Measurements from ENCODE around the gene LAMA4. TPM values are rescaled to one million over a fixed set of nuclear protein-coding genes. Genes with fewer than 3 reads are reported as not detected.

Gene LAMA4
- total RNA-seq, 1 experiment from 2014 or later: 1.1 TPM

- no peak overlapping the region for H3K23ac ChIP-seq (ENCODE audit: insufficient read length, low read depth, low read length)
- H3K4me3 Mint-ChIP-seq: no peak overlapping the region
Measured at GRCh38 chr6:112122756-112123155, 131.6 kb downstream of the LAMA4 start.

More at GRCh38 chr6:112122756-112123155, 131.6 kb downstream of the LAMA4 start:
- Histone ChIP-seq H2BK5ac (ENCODE audit: insufficient read length, low read length) (no peak overlapping the region), H4K91ac (ENCODE audit: insufficient read length, low read depth, low read length) (no peak overlapping the region), H3K18ac (ENCODE audit: insufficient read length, low read depth, low read length) (no peak overlapping the region), H3K4me2 (ENCODE audit: insufficient read depth, insufficient read length, low read length) (no peak overlapping the region), H2AK5ac (ENCODE audit: insufficient read length, low read length) (no peak overlapping the region), H3K79me2 (ENCODE audit: insufficient read depth, low read length) (no peaks in the 10 kb centered on the region), H3K4ac (ENCODE audit: low read depth, low read length) (no peak overlapping the region), H4K8ac (replicated peaks; ENCODE audit: insufficient read length, low read depth, low read length) (no peak overlapping the region), H4K20me1 (ENCODE audit: control insufficient read depth, insufficient read depth, insufficient read length) (no peaks in the 10 kb centered on the region), H3T11ph (ENCODE audit: low read length) (no peak overlapping the region), H2BK15ac (ENCODE audit: low read depth, low read length) (no peak overlapping the region), H2AFZ (ENCODE audit: low read length) (no peak overlapping the region), H2BK12ac (ENCODE audit: insufficient read length, low read depth, low read length) (no peak overlapping the region), H3K27me3 (ENCODE audit: insufficient read depth, low read length) (no peaks in the 10 kb centered on the region), H3K14ac (ENCODE audit: insufficient read depth, low read length) (no peak overlapping the region), H2BK120ac (ENCODE audit: low read depth, low read length, poor library complexity, severe bottlenecking) (no peak overlapping the region), H4K5ac (ENCODE audit: insufficient read length, low read depth, low read length) (no peak overlapping the region), H3K79me1 (ENCODE audit: insufficient read depth, low read depth, low read length, poor library complexity, severe bottlenecking) (no peaks in the 10 kb centered on the region), H3K9ac (ENCODE audit: extremely low read depth, insufficient read length, low read length) (no peak overlapping the region), H3K27ac (ENCODE audit: insufficient read length, low read depth, low read length) (no peak overlapping the region), H3K56ac (ENCODE audit: insufficient read length, low read depth, low read length) (no peak overlapping the region), H2BK20ac (ENCODE audit: low read depth, low read length, poor library complexity, severe bottlenecking) (no peak overlapping the region), H3K4me1 (ENCODE audit: insufficient read depth, low read length) (no peaks in the 10 kb centered on the region; the same call in 1 of the 2 replicates), H3K9me3 (ENCODE audit: control insufficient read depth, low read depth, low read length) (no peaks in the 10 kb centered on the region), H3K23me2 (ENCODE audit: insufficient read length, low read depth, low read length, poor library complexity, severe bottlenecking) (no peaks in the 10 kb centered on the region)
- no CpG with 5 or more reads among the region's 2 CpGs for WGBS (ENCODE audit: extremely low coverage, insufficient read length, low lambda C conversion rate)
- H3K27me3 Mint-ChIP-seq (ENCODE audit: low read depth): no peaks in the 10 kb centered on the region
- H3K9me3 Mint-ChIP-seq: no peaks in the 10 kb centered on the region
- no peak overlapping the region for H3K27ac Mint-ChIP-seq
- DNase-seq: no peak
- H3K36me3 Mint-ChIP-seq (ENCODE audit: insufficient read depth in 1 of 3, low read depth in 3 of 3): no peaks in the 10 kb centered on the region
- TF ChIP-seq CTCF (conservative IDR thresholded peaks at IDR 0.05): no peak
- peaks cover 8 to 10% of the 10 kb centered on the region in 2 experiments for H3K4me1 Mint-ChIP-seq
